Skeletal muscle satellite cell (primary cell): Measurements from ENCODE around the gene MUC2.

Experiments used
- H3K27me3 ChIP-seq: 2 replicates; pipeline ENCODE4 v1.7.0; 2013; ENCODE audit warnings: low read length; ENCODE audit not compliant: control insufficient read depth, insufficient read depth
- H3K36me3 ChIP-seq: 2 replicates; pipeline ENCODE4 v1.7.0; 2013; ENCODE audit warnings: mild to moderate bottlenecking, control low read depth, low read length; ENCODE audit not compliant: insufficient read depth
- H3K4me1 ChIP-seq: 2 replicates; pipeline ENCODE4 v1.7.0; 2013; ENCODE audit warnings: low read length; ENCODE audit not compliant: control insufficient read depth, insufficient read depth
- H3K4me2 ChIP-seq: 2 replicates; pipeline ENCODE4 v1.7.0; 2013; ENCODE audit warnings: mild to moderate bottlenecking, low read length
- H3K4me3 ChIP-seq: 2 replicates; pipeline ENCODE4 v1.7.0; 2013; ENCODE audit warnings: low read length
- H3K9ac ChIP-seq: 2 replicates; pipeline ENCODE4 v1.7.0; 2013; ENCODE audit warnings: mild to moderate bottlenecking, low read depth, low read length, moderate library complexity
- H3K9me3 ChIP-seq: replicated peaks from 2 replicates; pipeline ENCODE4 v1.7.0; 2013; ENCODE audit warnings: mild to moderate bottlenecking, control low read depth, low read length

MUC2 gene

GRCh38 chr11:1031121-1031899, 43.4 kb upstream of the MUC2 start:
- Histone ChIP-seq H3K9ac (no peak overlapping the region), H3K27me3 (peaks cover 24% of the 10 kb centered on the region), H3K4me2 (no peak overlapping the region)

GRCh38 chr11:1032310-1032891, 42.3 kb upstream of the MUC2 start:
- H3K9ac ChIP-seq = no peak overlapping the region
- no peaks in the 10 kb centered on the region for H3K9me3 ChIP-seq
- H3K36me3 ChIP-seq = no peaks in the 10 kb centered on the region
- H3K4me3 ChIP-seq = no peak overlapping the region
- H3K4me1 ChIP-seq = no peaks in the 10 kb centered on the region
- H3K27me3 ChIP-seq = peaks cover 34% of the 10 kb centered on the region
- no peak overlapping the region for H3K4me2 ChIP-seq

More at GRCh38 chr11:1031121-1031899, 43.4 kb upstream of the MUC2 start:
- H3K4me3 ChIP-seq = no peak overlapping the region
- no peaks in the 10 kb centered on the region for H3K36me3 ChIP-seq
- no peaks in the 10 kb centered on the region for H3K9me3 ChIP-seq
- H3K4me1 ChIP-seq = no peaks in the 10 kb centered on the region

GRCh38 chr11:1033016-1033798, 41.5 kb upstream of the MUC2 start:
- Histone ChIP-seq H3K9me3 (no peaks in the 10 kb centered on the region), H3K4me3 (no peak overlapping the region), H3K4me2 (no peak overlapping the region), H3K36me3 (no peaks in the 10 kb centered on the region), H3K27me3 (peaks cover 34% of the 10 kb centered on the region), H3K9ac (no peak overlapping the region), H3K4me1 (no peaks in the 10 kb centered on the region)

GRCh38 chr11:1034001-1034400, 40.7 kb upstream of the MUC2 start:
- Histone ChIP-seq H3K4me1 (no peaks in the 10 kb centered on the region), H3K4me3 (no peak overlapping the region), H3K9me3 (no peaks in the 10 kb centered on the region), H3K36me3 (no peaks in the 10 kb centered on the region), H3K4me2 (no peak overlapping the region), H3K27me3 (peaks cover 34% of the 10 kb centered on the region), H3K9ac (no peak overlapping the region)

- H3K27me3 ChIP-seq = peaks cover 34% of the 10 kb centered on the region
- no peak overlapping the region for H3K4me3 ChIP-seq
- no peaks in the 10 kb centered on the region for H3K36me3 ChIP-seq
- no peaks in the 10 kb centered on the region for H3K4me1 ChIP-seq
- no peak overlapping the region for H3K9ac ChIP-seq
- H3K4me2 ChIP-seq = no peak overlapping the region
- no peaks in the 10 kb centered on the region for H3K9me3 ChIP-seq
These were observed 40.0 kb upstream of the MUC2 start for GRCh38 chr11:1034456-1035295.

GRCh38 chr11:1035577-1036283, 38.9 kb upstream of the MUC2 start:
- Histone ChIP-seq H3K4me2 (no peak overlapping the region), H3K9ac (no peak overlapping the region), H3K4me3 (no peak overlapping the region), H3K9me3 (no peaks in the 10 kb centered on the region), H3K4me1 (peaks cover 4% of the 10 kb centered on the region), H3K36me3 (no peaks in the 10 kb centered on the region), H3K27me3 (peaks cover 34% of the 10 kb centered on the region)

- Histone ChIP-seq H3K27me3 (peaks cover 34% of the 10 kb centered on the region), H3K4me1 (peaks cover 4% of the 10 kb centered on the region), H3K4me3 (no peak within 1 kb of the TSS), H3K4me2 (no peak within 1 kb of the TSS), H3K9ac (no peak within 1 kb of the TSS), H3K36me3 (no peaks in the 10 kb centered on the region), H3K9me3 (no peaks in the 10 kb centered on the region)
These were observed 38.3 kb upstream of the MUC2 start, which contains the start of gene MUC6 for GRCh38 chr11:1036303-1036923. MUC6 (minus strand) TSS chr11:1036718; CDS start chr11:1036655, 63 bp downstream.

- Histone ChIP-seq H3K4me2 (no peak overlapping the region), H3K4me3 (no peak overlapping the region), H3K36me3 (no peaks in the 10 kb centered on the region), H3K27me3 (peaks cover 34% of the 10 kb centered on the region), H3K9me3 (no peaks in the 10 kb centered on the region), H3K4me1 (peaks cover 4% of the 10 kb centered on the region), H3K9ac (no peak overlapping the region)
These were observed 37.7 kb upstream of the MUC2 start for GRCh38 chr11:1036931-1037330.

GRCh38 chr11:1037506-1038055, 37.1 kb upstream of the MUC2 start:
- Histone ChIP-seq H3K4me1 (peaks cover 4% of the 10 kb centered on the region), H3K9me3 (no peaks in the 10 kb centered on the region), H3K4me3 (no peak overlapping the region), H3K9ac (no peak overlapping the region), H3K27me3 (peaks cover 39% of the 10 kb centered on the region), H3K4me2 (no peak overlapping the region), H3K36me3 (no peaks in the 10 kb centered on the region)

GRCh38 chr11:1038361-1038760, 36.3 kb upstream of the MUC2 start:
- no peak overlapping the region for H3K4me3 ChIP-seq
- peaks cover 4% of the 10 kb centered on the region for H3K4me1 ChIP-seq
- no peak overlapping the region for H3K9ac ChIP-seq
- no peaks in the 10 kb centered on the region for H3K36me3 ChIP-seq
- no peak overlapping the region for H3K4me2 ChIP-seq
- H3K9me3 ChIP-seq = no peaks in the 10 kb centered on the region
- H3K27me3 ChIP-seq = peaks cover 46% of the 10 kb centered on the region
